NCI-H446 treated with DMSO at 0.1 percent for 48 hours (cell line): ENCODE data around the gene FRMD3.

Experiments
- DNase-seq: peaks from one replicate; lab custom pipeline; 2025; lab: John Stamatoyannopoulos, UW

Gene FRMD3

DNA sequence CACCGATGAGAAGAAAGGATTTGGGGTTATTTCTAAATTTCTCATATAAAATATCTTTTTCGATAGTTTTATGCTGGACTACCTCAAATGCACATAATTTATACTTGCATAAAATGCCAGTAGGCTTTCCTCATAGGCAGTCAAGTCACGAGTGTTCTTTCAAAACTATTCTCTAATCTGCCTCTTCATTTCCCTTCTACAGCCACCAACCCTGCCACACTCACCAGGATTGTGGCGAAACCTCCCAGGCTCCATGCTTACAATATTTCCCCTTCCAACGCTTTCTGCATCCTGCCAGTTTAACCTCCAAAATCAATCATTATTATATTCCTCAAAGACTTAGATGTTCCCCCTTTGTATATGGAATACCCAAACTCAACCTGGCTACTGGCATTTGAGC, 65.4 kb downstream of the FRMD3 start:
- no peak for DNase-seq

DNA sequence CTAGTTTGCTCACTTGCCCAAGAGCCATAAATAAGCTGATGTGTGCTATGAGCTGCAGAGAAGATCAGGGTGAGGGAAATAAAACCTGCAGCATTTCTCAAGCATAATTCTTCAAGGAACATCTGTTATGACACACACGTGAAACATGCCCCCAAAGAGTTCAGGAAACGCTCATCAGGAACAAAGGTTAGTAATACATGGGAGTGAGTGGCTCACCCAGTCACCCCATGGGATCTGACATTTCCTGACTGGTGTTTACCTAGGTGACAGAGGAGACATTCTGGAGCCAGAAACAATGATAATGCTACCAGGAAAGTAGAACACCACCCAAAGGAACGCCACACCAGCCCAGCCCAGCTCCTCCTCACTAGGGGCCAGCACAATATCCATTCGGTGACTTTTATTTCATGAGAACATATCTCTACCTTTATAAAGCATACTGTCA, 66.0 kb downstream of the FRMD3 start:
- DNase-seq, result no peak

DNA sequence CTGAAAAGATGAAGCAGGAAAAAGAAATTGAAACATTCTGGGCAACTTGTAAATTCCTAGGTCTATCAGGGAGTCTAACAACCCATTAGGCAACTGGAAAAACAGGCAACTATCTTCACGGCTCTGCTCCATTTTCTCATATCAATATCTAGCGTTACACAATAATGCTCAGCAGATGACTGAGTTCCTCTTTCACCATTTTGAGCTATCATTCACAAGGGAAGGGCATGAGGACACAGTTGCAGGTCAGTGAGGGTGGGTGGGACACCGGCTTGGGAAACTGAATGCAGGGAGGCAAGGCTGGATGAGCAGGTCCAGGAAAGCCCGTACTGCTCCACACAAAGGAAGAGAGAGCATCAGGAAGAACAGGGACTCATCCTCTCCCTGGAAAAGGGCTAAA, 67.0 kb downstream of the FRMD3 start:
- DNase-seq, result no peak

DNA sequence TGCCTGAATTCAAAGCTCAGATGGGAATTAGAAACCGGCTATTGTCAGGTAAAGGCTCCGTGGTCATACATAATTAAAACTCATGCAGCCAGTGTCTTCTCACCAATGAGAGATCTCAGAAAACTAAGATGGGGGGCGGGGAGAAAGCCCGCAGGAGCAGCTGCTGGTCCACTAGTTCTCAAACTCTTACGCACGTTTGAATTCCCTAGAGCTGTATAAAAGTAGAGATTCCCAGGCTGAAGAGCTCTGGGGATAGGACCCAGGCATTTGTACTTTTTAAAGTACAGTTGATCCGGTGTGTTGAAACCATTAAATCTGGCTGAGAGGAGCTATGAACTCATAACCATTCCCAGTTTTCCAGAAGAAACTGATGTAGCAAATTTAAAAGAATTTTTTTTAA, 68.5 kb downstream of the FRMD3 start:
- DNase-seq, result no peak

DNA sequence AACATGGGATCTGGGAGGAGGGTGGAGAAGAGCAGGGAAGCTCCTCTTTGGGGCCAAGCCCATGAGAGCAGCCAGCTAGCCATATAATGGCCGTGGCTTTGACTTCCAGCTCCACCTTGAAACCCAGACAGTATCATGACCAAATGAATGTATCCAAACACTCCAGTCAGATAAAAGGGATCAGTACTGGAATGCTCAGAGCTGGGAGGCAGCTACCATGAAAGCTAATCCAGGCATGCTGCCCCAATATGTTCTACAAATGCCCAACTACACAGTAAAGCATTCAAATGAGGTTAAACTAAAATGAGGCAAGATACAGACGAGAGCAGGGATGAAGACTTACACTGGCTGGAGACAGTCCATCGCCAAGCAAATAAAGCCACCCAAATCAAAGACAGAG, 69.4 kb downstream of the FRMD3 start:
- no peak for DNase-seq

DNA sequence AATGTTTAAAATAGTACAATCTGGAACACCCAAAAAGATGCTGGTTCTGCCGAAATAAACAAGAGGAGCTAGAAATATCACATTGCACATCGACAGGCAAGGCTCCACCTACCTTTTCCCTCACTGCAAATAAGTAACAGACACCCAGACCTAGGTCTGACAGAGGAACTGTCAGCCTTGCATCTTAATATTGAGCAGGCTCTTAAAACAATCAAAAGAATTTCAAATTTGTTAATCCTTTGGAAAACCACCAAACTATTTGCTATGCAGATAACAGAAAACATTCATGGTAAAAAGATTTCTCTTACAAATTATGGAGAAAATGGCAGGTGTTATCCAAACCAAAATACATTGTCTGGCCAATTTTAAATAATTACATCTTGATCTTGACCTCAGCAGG, 71.3 kb downstream of the FRMD3 start:
- DNase-seq, result no peak

DNA sequence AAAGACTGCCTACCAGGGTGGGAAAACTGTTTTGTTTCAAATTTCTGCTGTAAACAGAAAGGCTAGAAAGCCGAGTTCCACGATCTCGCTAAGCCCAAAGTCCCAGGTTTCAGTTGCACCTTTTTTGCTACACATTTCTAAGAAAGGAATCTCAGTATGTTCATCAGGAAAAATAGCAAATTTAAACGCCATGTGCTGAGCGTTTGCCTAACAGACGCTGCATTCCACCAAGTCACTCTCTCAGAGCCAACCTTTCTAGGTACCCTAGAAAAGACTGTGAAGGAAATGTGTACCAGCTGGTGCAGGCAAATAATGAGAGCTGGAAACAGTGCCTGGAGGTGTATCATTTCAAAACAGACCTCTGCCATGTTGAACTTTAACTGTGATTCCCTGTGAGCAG, 71.8 kb downstream of the FRMD3 start:
- no peak for DNase-seq

DNA sequence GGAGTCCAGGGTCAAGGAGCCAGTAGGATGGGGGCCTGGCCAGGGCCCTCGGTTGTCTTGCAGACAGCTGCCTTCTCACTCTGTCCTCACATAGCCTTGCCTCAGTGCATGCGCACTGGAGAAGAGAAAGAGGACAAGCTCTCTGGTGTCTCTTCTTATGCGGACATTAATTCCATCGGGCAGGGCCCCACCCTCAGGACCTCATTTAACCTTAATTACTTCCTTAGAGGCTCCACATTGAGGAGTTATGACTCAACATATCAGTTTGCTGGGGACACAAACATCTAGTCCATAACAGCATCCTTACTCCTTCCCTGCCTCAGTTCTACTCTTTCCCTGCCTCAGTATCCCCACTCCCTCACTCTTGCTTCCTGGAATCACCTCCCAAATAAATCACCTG, 78.4 kb downstream of the FRMD3 start:
- no peak for DNase-seq

DNA sequence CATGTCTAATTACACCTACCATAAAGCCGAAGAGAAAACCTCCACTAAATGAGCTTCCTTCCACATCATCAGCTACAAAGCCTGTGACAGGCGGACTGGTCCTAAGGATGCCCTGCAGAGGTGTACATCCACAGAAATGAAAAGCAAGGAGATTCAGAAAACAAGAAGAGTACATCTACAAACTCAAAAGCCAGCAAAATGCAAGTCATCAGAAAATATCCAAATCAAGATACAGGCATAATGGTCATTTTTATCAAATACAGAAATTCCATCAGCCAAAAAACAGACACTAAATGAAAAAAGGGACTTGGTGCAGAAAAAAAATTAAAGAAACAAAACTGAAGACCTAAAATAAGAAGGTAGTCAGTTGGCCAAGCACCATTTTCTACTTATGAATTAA, 79.7 kb downstream of the FRMD3 start:
- no peak for DNase-seq

DNA sequence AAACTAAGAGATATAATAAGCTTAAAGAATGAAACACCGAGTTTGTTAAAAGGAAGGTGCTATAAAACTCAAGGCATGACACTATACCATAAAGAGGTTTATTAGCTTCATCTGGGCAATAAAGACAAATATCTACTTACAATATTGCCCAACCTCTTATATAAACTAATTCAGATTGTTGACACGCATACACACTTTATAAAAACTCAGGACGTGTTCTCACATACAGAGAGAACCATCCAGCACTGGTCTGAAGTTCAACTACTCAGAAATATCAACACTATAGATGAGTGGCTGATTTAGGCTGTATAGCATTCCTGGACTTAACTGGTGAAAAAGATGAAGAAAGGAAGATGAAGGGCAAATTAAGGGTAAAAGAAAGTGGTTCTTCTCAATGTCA, 81.2 kb downstream of the FRMD3 start:
- no peak for DNase-seq

DNA sequence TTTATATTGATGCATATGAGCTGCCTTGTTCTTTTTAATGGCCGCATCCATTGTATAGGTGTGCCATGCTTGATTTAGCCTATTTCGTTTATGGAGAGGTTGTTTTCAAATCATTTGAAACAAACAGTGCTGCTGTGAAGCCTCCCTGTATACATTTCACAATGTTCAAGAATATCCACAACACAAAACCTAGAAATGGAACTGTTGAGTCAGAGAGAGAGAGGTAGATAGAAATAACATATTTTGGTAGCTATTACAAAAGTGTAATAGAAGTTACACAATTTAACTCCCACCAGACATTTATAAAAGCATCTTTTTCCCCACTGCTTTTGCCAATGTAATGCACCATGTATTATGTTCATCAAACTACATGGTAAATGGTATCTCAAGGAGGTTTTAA, 82.0 kb downstream of the FRMD3 start:
- DNase-seq, result no peak

DNA sequence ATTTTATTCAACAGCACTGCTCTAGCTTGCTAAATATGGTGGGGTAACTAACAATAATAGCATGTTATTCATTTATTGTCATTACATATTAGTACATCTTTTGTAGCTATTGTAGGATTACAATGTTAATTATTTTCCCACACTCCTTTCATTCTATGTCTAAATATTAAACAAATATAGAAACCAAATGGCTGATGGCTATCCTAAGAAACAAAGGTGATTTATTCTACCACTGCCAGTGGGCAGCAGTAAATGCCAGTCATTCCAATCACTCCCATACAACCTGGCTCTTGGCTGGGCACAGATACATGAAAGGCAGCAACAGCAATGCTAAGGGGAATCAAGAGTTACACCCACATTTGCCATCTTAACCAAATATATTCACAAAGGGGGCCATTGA, 84.1 kb downstream of the FRMD3 start:
- no peak for DNase-seq

DNA sequence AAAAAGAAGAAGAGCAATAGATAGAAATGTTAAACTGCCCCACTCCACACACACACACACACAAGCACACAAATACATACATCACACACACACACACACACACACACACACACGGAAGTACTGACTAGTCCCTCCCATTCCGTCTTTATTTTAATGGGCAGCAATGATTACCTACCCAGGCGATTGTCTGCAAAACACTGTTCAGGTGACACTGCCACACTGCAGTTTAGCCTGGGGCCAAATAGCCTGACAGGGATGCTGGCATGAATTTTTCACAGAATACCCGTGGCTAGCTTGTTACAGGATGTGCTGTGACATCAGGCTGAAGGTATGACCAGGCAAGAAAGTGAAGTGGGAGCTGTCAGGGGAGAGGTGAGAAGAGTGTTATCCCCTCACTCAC, 86.9 kb downstream of the FRMD3 start:
- no peak for DNase-seq

DNA sequence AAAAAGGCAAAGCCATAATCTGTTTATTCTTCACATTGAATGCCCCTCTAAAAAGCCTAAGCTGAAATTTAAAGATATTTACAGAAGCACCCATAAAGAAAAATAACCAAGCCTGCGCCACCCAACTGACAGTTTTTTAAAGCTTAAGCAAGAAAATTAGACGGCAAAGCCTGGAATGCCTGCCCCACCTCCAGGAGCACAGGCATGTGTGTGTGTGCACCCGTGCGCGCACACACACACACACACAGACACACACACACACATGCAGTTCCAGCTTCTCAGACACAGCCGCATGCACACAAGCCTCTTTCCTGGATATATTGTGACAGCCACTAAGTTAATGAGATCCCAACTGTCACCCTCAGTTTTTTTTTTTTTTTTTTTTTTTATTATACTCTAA, 88.2 kb downstream of the FRMD3 start:
- DNase-seq, result no peak

DNA sequence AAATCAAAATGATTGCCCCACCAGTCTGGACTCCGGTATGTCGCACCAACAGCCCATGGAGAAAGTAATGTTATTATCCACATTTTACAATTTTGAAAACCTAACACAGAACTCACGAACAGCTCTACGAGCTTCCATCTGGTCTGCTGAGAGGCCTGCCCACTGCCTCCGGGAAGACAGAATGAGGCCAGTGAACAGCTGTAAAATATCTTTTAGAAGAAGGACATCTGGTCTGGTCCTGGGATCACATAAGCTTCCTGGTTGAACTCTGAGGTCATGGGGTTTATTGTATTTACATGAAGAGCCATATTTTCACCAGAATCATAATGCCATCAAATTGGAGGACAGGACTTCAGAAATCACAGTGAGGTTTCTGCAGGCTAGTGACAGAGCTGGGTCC, 89.0 kb downstream of the FRMD3 start:
- DNase-seq, result no peak

DNA sequence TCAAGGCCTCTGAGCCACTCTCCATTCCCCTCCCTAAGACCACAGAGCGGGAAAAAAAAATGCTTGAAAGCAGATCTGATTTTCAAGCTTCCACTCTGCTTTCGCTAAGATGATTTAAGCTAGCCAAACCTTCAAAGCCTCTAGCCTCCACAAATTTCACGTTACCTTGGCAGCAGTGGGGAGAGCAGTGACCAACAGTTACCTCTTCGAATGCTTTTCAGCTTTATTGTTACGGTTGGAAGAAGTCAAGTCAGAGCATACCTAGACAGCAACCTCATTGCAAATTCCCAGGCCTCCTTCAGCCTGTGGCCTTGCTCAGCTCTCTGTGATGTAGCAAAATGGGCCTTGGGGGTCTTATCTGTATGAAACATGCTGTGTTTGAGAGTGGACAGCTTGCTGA, 89.6 kb downstream of the FRMD3 start:
- no peak for DNase-seq

DNA sequence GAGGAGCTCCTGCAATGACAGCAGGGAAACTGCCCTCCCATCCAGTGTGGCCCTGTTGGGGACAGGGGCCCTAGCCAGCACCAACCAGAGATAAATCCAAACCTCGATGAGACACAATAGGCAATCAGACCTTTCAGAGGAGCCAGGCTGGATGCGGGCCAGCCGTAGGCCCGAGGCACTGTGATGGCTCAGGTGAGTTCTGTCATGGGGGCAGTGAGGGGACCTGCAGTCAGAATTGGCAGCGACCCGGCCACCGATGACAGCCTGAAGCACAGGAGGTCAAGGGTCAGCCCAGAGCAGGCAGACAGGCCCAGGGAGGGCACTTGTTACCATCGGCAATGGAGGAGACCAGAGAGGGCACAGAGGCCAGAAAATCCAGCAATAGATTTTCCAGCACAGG, 90.8 kb downstream of the FRMD3 start:
- no peak for DNase-seq

DNA sequence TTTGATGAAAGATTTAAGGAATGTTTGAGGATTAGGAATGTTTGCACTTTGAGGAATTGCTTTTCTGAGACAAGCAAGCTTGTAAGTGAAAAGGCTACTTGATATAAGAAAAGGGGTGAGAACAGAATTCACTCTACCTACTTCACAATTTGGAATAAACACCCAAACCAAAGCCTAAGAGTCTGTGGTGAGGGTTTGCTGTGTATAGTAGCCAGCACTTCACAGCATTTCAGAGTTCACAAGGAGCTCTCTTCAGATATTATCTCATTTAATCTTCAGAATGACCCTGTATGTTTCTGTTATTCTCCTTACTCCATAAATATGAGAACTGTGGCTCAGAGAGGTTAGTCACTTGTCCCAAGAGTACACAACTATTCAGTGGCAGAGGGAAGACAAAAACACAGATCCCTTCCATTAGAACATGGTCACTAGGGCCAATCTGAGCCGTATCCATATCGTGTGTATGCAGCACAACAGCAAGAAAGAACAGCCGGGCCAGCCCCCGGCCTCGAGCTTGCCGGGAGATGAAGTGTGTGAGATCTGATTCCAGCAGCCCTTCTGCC, 92.4 kb downstream of the FRMD3 start:
- no peak for DNase-seq

DNA sequence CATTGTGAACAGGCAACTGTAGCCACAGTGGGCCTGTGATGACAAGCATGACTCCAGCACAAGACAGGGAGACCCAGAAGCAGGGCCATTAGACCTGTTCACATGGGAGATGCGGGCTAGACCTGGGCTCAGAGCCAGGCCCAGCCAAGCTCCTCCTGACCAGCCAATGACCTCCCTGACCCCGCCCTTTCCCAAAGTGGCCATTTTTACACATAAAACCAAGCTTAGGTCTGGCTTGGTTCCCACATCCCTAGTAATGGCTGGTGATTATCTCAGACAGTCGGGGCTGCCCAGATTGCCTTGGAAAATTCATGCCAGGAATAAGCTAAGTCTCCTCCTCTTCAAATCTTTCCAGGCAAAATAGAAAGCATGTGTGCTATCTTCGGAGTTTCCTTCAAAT, 94.1 kb downstream of the FRMD3 start:
- DNase-seq, result no peak

DNA sequence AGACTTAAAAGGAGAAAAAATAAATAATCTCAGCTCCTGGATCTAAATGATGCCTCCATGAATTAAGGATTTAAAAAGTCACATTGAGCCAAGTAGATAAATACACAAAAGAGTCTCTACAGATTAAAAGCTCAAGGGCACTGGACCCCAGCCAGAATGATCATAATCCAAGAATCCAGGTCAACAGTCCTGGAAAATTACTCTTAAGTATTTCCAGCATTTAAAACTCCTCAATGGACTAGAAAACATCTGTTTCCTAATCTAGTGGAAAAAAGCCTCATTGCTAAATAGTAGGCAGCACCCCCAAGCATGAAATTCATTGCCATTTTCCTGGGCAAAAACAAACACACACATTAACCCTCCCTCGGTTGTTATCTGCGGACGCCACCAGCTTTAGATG, 96.8 kb downstream of the FRMD3 start:
- DNase-seq, result no peak

DNA sequence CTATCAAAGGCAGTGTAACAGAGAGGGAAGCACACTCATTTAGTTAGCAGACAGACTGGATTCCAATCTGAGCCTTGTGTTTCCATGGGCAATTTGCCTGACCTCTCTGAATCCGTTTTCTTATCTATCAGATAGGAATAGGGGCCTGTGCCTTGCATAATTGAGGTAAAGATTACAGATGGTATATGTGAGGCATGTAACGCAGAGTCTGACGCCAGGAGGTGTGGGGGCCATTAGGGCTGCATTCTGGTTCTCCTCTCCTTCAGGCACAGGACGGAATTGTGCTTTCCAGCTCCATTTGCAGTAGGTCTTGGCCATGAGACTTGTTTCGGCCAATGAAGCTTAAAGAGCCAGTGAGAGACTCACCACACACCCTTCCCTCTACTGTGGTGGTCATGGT, 97.6 kb downstream of the FRMD3 start:
- DNase-seq, result no peak

DNA sequence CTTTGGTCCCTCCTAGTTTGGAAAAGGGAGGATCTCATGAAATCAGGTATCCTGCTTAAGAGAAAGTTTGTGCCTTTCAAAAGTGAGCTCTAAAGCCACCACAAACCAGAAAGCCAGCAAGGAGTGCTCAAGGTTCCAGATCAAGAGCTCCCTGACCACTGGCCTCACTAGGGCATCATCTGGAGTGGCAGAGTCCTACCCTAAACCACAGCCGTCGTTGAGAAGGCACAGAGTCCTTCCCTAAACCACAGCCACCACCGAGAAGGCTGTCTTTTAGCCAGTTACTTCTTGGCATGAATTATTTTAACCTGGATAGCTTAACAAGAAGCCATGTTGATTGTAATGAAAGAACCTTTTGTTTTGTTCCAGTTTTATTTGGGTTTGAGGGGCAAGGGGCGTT, 102.9 kb downstream of the FRMD3 start:
- DNase-seq, result no peak

DNA sequence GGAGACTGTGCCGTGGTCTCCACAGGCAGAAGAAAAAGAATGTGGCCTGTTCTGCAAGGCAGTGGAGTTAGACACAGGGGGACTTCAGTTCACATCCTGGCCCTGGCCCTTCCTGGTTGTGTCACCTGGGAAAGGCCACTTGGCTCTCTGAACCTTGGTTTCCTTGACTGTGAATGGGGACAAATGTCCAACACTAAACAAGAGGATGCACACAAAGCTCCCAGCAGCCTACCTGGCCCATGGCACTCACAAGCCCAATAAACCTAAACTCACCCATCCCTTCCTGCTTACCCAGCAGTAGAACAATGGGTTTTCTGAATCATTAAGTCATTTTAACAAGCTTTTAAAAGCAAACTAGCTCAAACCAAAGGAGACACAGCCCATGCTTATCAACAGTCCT, 103.9 kb downstream of the FRMD3 start:
- no peak for DNase-seq

DNA sequence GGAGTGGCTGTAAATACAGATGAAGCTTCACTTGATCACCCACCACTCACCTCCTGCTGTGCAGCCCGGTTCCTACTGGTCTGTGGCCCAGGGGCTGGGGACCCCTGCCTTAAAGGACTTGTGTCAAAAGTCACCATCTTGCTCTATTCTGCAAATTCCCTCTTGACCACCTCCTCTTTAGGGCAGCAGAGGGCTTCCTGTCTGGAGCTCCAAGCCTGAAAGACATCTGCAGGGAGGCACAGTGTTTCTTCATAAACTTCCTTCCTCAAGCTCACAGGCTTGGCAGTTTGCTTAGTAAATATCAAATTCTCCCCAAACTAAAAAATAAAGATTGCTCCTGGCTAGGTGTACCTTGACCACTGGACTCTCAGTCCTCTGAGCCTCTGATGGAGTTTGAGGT, 104.4 kb downstream of the FRMD3 start:
- DNase-seq, result no peak
